ENCODE data around the gene DCLK2. TPM values are rescaled to one million over a fixed set of nuclear protein-coding genes. Genes with fewer than 3 reads are reported as not detected.

Gene DCLK2
- total RNA-seq, 2 experiments from 2014 or later, result not detected

DNA sequence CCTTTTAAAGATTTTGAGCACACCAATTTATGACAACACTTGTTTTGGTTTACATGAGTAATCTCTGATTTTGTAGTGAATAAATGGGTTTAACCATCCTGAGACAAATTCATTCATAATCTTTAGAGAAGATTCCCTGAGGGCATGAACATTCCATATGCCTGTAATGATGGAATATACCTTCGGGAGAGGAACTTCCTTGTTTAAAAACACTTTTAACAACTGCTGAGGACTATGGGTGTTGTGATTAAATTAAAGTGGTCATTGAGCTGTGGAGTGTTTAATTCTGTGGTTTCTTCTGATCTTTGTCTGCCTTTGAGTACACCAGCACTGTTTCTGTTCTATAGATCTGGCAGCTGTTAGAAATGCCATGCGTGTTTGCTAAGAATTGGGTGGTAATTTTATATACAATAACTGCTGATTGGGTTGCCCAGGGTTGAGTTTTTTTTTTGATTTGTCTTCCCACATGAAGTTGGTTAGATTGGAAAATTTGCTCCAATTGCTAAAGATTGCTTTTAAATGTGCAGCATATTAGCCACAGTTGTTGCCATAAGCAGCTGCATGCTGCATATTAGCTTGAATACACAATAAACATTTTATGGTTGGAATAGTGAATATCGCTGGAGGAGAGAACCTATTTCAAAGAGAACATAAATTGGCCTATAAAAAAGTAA, 86.8 kb downstream of the DCLK2 start:
- ChIA-PET POLR2A (no interaction called here), CTCF (no interaction called here)
- Histone ChIP-seq H3K4me3 (ENCODE audit: low read length) (no peak overlapping the region), H3K36me3 (ENCODE audit: insufficient read depth, low read length) (no peaks in the 10 kb centered on the region), H3K9me3 (ENCODE audit: control insufficient read depth in 1 of 2, insufficient read depth in 1 of 2, low read length in 2 of 2) (no peaks in the 10 kb centered on the region), H3K27me3 (ENCODE audit: control insufficient read depth in 1 of 2, insufficient read depth in 2 of 2, low read length in 2 of 2) (no peaks in the 10 kb centered on the region), H3K27ac (ENCODE audit: low read depth in 1 of 2, low read length in 2 of 2) (no peak overlapping the region), H3K4me1 (ENCODE audit: insufficient read depth, low read length) (no peaks in the 10 kb centered on the region)
- Mint-ChIP-seq H3K27me3 (no peaks in the 10 kb centered on the region), H3K4me1 (ENCODE audit: low read depth) (no peaks in the 10 kb centered on the region), H3K36me3 (ENCODE audit: low read depth) (no peaks in the 10 kb centered on the region), H3K9me3 (no peaks in the 10 kb centered on the region), H3K27ac (no peak overlapping the region), H3K4me3 (no peak overlapping the region)
- DNase-seq, result no peak
- ATAC-seq (ENCODE audit: poor library complexity), result no peak
- intact Hi-C loops (cut with DNase I, micrococcal nuclease), result no loop called here
- TF ChIP-seq, protein P1, sequence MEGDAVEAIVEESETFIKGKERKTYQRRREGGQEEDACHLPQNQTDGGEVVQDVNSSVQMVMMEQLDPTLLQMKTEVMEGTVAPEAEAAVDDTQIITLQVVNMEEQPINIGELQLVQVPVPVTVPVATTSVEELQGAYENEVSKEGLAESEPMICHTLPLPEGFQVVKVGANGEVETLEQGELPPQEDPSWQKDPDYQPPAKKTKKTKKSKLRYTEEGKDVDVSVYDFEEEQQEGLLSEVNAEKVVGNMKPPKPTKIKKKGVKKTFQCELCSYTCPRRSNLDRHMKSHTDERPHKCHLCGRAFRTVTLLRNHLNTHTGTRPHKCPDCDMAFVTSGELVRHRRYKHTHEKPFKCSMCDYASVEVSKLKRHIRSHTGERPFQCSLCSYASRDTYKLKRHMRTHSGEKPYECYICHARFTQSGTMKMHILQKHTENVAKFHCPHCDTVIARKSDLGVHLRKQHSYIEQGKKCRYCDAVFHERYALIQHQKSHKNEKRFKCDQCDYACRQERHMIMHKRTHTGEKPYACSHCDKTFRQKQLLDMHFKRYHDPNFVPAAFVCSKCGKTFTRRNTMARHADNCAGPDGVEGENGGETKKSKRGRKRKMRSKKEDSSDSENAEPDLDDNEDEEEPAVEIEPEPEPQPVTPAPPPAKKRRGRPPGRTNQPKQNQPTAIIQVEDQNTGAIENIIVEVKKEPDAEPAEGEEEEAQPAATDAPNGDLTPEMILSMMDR (IDR thresholded peaks at IDR 0.05), result no peak

DNA sequence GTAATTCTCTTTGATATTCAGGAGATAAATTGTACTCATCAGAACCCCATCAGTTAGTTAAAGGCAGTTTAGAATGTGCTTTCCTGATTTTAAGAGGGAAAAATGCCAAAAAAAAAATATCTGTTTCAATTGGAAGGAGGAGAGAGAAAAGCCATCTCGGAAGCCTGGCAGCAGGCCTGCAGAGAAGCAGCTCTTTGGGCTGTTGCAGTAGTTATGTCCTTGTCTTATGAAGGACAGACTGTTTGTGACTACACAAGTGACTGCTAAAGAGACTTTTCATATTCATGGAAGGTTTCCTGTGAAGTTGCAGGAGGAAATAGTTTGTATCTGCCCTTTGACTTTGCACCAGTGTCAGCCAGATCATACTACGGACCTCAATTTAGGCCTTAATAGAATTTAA, 88.8 kb downstream of the DCLK2 start:
- ATAC-seq (ENCODE audit: poor library complexity), result no peak
- POLR2A ChIA-PET, result no interaction called here
- no peaks in the 10 kb centered on the region for H3K27me3 Mint-ChIP-seq

GRCh38 chr4:150173432-150173861, 95.2 kb downstream of the DCLK2 start:
- Mint-ChIP-seq H3K27me3 (no peaks in the 10 kb centered on the region), H3K4me1 (ENCODE audit: low read depth) (no peaks in the 10 kb centered on the region), H3K36me3 (ENCODE audit: low read depth) (no peaks in the 10 kb centered on the region), H3K27ac (no peak overlapping the region), H3K9me3 (no peaks in the 10 kb centered on the region), H3K4me3 (no peak overlapping the region)
- intact Hi-C loops (cut with DNase I, micrococcal nuclease), result no loop called here
- TF ChIP-seq, protein P1 (IDR thresholded peaks at IDR 0.05), result no peak
- H3K27ac ChIP-seq (ENCODE audit: low read depth in 1 of 2, low read length in 2 of 2), result no peak overlapping the region
- POLR2A ChIA-PET, result no interaction called here
- no peak for DNase-seq
- no peak for ATAC-seq (ENCODE audit: poor library complexity)
- H3K36me3 ChIP-seq (ENCODE audit: insufficient read depth, low read length), result no peaks in the 10 kb centered on the region
- no peaks in the 10 kb centered on the region for H3K27me3 ChIP-seq (ENCODE audit: control insufficient read depth in 1 of 2, insufficient read depth in 2 of 2, low read length in 2 of 2)
- no peak overlapping the region for H3K4me3 ChIP-seq (ENCODE audit: low read length)
- H3K4me1 ChIP-seq (ENCODE audit: insufficient read depth, low read length), result no peaks in the 10 kb centered on the region
- CTCF ChIA-PET, result no interaction called here
- no peaks in the 10 kb centered on the region for H3K9me3 ChIP-seq (ENCODE audit: control insufficient read depth in 1 of 2, insufficient read depth in 1 of 2, low read length in 2 of 2)

More for the DNA sequence above, 88.8 kb downstream of the DCLK2 start:
- Histone ChIP-seq H3K36me3 (ENCODE audit: insufficient read depth, low read length) (no peaks in the 10 kb centered on the region), H3K4me3 (ENCODE audit: low read length) (no peak overlapping the region), H3K9me3 (ENCODE audit: control insufficient read depth in 1 of 2, insufficient read depth in 1 of 2, low read length in 2 of 2) (no peaks in the 10 kb centered on the region), H3K27ac (ENCODE audit: low read depth in 1 of 2, low read length in 2 of 2) (no peak overlapping the region), H3K4me1 (ENCODE audit: insufficient read depth, low read length) (no peaks in the 10 kb centered on the region), H3K27me3 (ENCODE audit: control insufficient read depth in 1 of 2, insufficient read depth in 2 of 2, low read length in 2 of 2) (no peaks in the 10 kb centered on the region)
- no peak overlapping the region for H3K27ac Mint-ChIP-seq
- no peaks in the 10 kb centered on the region for H3K9me3 Mint-ChIP-seq
- intact Hi-C loops (cut with DNase I, micrococcal nuclease), result no loop called here
- no peaks in the 10 kb centered on the region for H3K4me1 Mint-ChIP-seq (ENCODE audit: low read depth)
- CTCF ChIA-PET, result no interaction called here
- TF ChIP-seq, protein P1 (IDR thresholded peaks at IDR 0.05), result no peak
- H3K36me3 Mint-ChIP-seq (ENCODE audit: low read depth), result no peaks in the 10 kb centered on the region
- no peak for DNase-seq
- H3K4me3 Mint-ChIP-seq, result no peak overlapping the region

All from CD4-positive, alpha-beta T cell (primary cell).